Psoas muscle (tissue), 8 donors: ENCODE results near the gene HTR2B. TPM values are rescaled to one million over a fixed set of nuclear protein-coding genes. Genes with fewer than 3 reads are reported as not detected.
"Not testable (repeated sequence)": the region's sequence is repeated elsewhere in the genome, so short reads cannot be mapped to it uniquely, and the experiment has no call there.

Experiments used
- ATAC-seq, 4 donors: fragments of 200-7000 bp; cut with Tn5 transposase; one replicate each; pipeline ENCODE4 v1.9.1; 2020; ENCODE audit warnings: moderate library complexity in 3 of 4, mild to moderate bottlenecking in 2 of 4
- DNase-seq, 2 donors: peaks; one replicate each; pipeline ENCODE4 v3.0.0-alpha.2; 2020
- H3K27ac ChIP-seq: fragments of 200-600 bp; one replicate; pipeline ENCODE4 v1.8.0; 2022
- H3K27me3 ChIP-seq, 3 donors: fragments of 200-600 bp in 1 of 3; one replicate each; pipeline versions ENCODE4 v1.6.1 to v1.8.0; 2013 to 2022; ENCODE audit warnings: low read length in 2 of 3, mild to moderate bottlenecking in 2 of 3, moderate library complexity in 1 of 3; ENCODE audit not compliant: insufficient read depth in 3 of 3
- H3K36me3 ChIP-seq, 2 donors: fragments of 200-600 bp in 1 of 2; one replicate each; pipeline versions ENCODE4 v1.6.1 to v1.8.0; 2013 to 2022; ENCODE audit warnings: low read depth in 1 of 2, mild to moderate bottlenecking in 1 of 2, moderate library complexity in 1 of 2; ENCODE audit not compliant: insufficient read depth in 1 of 2
- H3K4me1 ChIP-seq: fragments of 200-600 bp; one replicate; pipeline ENCODE4 v1.8.0; 2022
- H3K4me3 ChIP-seq: fragments of 200-600 bp; one replicate; pipeline ENCODE4 v1.8.0; 2022; ENCODE audit warnings: mild to moderate bottlenecking
- H3K9me3 ChIP-seq: fragments of 200-600 bp; one replicate; pipeline ENCODE4 v1.8.0; 2022
- WGBS, 3 donors: extraction: QIAGEN DNeasy Blood & Tissue Kit; methylation state at CpG; one replicate each; pipeline versions ENCODE4 v1.1.6 to v1.1.7; 2013; 5-methylcytosine and 5-hydroxymethylcytosine counted together
- intact Hi-C, 2 donors: fragments of 100-400 bp; cut with DNase I; formaldehyde crosslinking; loops; one replicate each; pipeline versions ENCODE4 v1.11.0 to v1.14.2; 2022
- polyA plus RNA-seq, 3 donors: library from polyadenylated mRNA; stranded (reverse); fragments of 200-250 nt; gene quantifications; one replicate each; pipeline ENCODE4 v1.2.3, GENCODE V29; 2013
- total RNA-seq, 4 donors: library from RNA; stranded (reverse); fragmentation: NEBNext Ultra II Directional in 2 of 4; extraction: Animal tissue kit (Norgen Biotek cat#: 25700) in 2 of 4; gene quantifications; one replicate each; pipeline versions ENCODE4 v1.2.1 to v1.2.4, GENCODE V29; 2021 to 2023
- TF ChIP-seq, protein P1 (sequence below): fragments of 200-600 bp; IDR thresholded peaks from one replicate; pipeline ENCODE4 v1.8.0; 2022; ENCODE audit warnings: antibody characterized with exemption
- donor health status: healthy with polysubstance abuse.
- donor health status: DM: no; HTN: no; CAD: no; lungs with moderate emphysema.
- donor health status: Bipolar disorder and iron deficiency.
- donor health status: healthy.
- donor health status: DM: yes; HTN: yes; CAD: no.
- donor health status: DM: no; HTN: no; CAD: no.
- donor health status: DM: no; HTN: no; CAD: no.
- donor health status: DM: yes; HTN: yes; CAD: no.

Gene HTR2B
- total and polyA plus RNA-seq, 7 donors, result 0.08 to 0.54 (median 0.17) TPM; not detected in 2

DNA sequence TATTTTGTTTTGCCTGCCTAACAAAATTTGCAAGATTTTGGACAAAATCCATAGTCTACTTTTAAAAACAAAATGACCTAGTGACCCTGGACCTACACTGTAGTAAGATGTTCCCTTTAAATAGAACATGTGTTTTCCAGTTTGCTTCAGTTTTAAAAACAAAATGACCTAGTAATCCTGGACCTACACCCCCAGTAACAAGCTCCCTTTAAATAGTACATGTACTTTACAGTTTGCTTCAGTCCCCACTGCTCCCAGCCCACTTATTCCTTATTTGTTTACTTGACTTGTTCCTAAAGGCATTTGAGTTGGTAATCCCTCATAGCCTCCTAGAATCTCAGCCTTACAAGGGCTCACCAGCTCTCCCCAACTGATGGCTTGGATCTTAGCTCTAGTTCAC lies 34.5 kb upstream of the HTR2B start:
- Histone ChIP-seq H3K36me3 (peaks cover 0 to 85% of the 10 kb centered on the region in 2 donors), H3K4me1 (no peaks in the 10 kb centered on the region)
- TF ChIP-seq, protein P1, sequence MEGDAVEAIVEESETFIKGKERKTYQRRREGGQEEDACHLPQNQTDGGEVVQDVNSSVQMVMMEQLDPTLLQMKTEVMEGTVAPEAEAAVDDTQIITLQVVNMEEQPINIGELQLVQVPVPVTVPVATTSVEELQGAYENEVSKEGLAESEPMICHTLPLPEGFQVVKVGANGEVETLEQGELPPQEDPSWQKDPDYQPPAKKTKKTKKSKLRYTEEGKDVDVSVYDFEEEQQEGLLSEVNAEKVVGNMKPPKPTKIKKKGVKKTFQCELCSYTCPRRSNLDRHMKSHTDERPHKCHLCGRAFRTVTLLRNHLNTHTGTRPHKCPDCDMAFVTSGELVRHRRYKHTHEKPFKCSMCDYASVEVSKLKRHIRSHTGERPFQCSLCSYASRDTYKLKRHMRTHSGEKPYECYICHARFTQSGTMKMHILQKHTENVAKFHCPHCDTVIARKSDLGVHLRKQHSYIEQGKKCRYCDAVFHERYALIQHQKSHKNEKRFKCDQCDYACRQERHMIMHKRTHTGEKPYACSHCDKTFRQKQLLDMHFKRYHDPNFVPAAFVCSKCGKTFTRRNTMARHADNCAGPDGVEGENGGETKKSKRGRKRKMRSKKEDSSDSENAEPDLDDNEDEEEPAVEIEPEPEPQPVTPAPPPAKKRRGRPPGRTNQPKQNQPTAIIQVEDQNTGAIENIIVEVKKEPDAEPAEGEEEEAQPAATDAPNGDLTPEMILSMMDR, result no peak

GRCh38 chr2:231152800-231153557 lies 28.1 kb upstream of the HTR2B start:
- ATAC-seq, result no peak
- Histone ChIP-seq H3K4me3 (no peak overlapping the region), H3K4me1 (no peaks in the 10 kb centered on the region), H3K27ac (no peak overlapping the region), H3K27me3 (no peaks in the 10 kb centered on the region), H3K9me3 (no peaks in the 10 kb centered on the region), H3K36me3 (peaks cover 6 to 90% of the 10 kb centered on the region in 2 donors)
- intact Hi-C loops, result no loop called here
- DNase-seq, result no peak
- TF ChIP-seq, protein P1, result no peak
- 93 to 95% (median 94%) methylated on average over 8 of the region's 8 CpGs for WGBS, 3 donors

More for the DNA sequence above, 34.5 kb upstream of the HTR2B start:
- intact Hi-C loops, result loop anchor here in 1 of 2 donors (5.0 kb wide), 1 partner anchor 37 kb away; no protein-coding TSS in a partner anchor
- Histone ChIP-seq H3K9me3 (no peaks in the 10 kb centered on the region), H3K4me3 (no peak overlapping the region), H3K27me3 (no peaks in the 10 kb centered on the region), H3K27ac (no peak overlapping the region)
- DNase-seq, result no peak
- ATAC-seq, result no peak

DNA sequence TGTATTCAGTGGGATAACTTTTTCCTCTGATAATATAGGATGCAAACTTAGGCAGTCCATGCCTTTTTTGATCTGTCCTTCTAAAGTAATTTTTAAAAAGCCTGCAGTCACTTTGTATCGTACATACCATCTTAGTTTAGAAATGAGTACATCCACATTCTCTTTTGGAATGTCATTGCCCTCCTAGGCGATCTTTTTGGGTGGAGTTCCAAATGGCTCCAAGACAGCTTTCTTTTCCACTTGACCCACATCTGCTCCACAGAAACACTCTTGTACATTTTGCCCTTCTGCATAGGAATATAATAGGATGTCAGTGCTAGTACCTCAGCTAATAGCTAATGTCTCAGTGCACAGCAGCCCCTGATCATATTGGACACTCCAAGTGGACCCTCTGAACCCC lies 21.8 kb upstream of the HTR2B start:
- Histone ChIP-seq H3K4me1 (no peaks in the 10 kb centered on the region), H3K27me3 (no peaks in the 10 kb centered on the region), H3K9me3 (no peaks in the 10 kb centered on the region), H3K4me3 (no peak overlapping the region), H3K27ac (no peak overlapping the region), H3K36me3 (peaks cover 3 to 53% of the 10 kb centered on the region in 2 donors)
- intact Hi-C loops, result loop anchor here in 1 of 2 donors (5.0 kb wide), 1 partner anchor 39 kb away; no protein-coding TSS in a partner anchor
- TF ChIP-seq, protein P1, result no peak
- ATAC-seq (peak in 2 of 4 donors; percentile 48 to 57), DNase-seq (no peak)
- 31 to 81% (median 38%) methylated on average over 2 of the region's 2 CpGs for WGBS, 3 donors

DNA sequence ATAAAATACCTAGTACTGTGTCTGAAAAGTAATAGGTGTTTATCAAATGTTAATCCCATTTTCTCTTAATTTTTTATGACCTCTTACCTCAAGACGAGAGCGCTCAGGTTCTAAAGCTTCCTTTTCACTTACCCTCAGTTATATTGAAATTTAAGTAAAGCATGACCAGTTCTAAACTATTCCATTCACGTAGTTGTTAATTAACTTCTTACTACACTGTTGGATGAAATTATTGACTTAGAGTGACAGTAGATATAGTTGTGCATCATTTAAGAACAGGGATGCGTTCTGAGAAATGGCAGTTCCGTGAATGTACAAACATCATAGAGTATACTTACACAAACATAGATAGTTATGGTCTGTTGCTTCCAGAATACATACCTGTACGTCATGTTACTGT lies 20.1 kb upstream of the HTR2B start:
- peaks cover 3 to 51% of the 10 kb centered on the region in 2 donors for H3K36me3 ChIP-seq
- ATAC-seq, result no peak
- 98 to 99% (median 99%) methylated on average over 6 of the region's 6 CpGs for WGBS, 3 donors

GRCh38 chr2:231140808-231141207 lies 16.0 kb upstream of the HTR2B start:
- ATAC-seq, H3K27ac ChIP-seq, H3K9me3 ChIP-seq, intact Hi-C loops, H3K4me1 ChIP-seq, DNase-seq, H3K4me3 ChIP-seq, H3K27me3 ChIP-seq: not testable (repeated sequence)
- H3K36me3 ChIP-seq, result peaks cover 0 to 17% of the 10 kb centered on the region in 2 donors
- WGBS, 3 donors, result 93 to 97% (median 96%) methylated on average over 8 of the region's 8 CpGs

More for the DNA sequence above, 20.1 kb upstream of the HTR2B start:
- H3K27ac ChIP-seq, result no peak overlapping the region
- no peaks in the 10 kb centered on the region for H3K27me3 ChIP-seq
- no peaks in the 10 kb centered on the region for H3K4me1 ChIP-seq
- intact Hi-C loops, result loop anchor here in 1 of 2 donors (5.0 kb wide), 1 partner anchor 38 kb away; no protein-coding TSS in a partner anchor
- H3K4me3 ChIP-seq, result no peak overlapping the region
- no peaks in the 10 kb centered on the region for H3K9me3 ChIP-seq
- TF ChIP-seq, protein P1, result no peak
- no peak for DNase-seq
